ENCODE data around the gene PIAS1.

The PIAS1 gene

DNA sequence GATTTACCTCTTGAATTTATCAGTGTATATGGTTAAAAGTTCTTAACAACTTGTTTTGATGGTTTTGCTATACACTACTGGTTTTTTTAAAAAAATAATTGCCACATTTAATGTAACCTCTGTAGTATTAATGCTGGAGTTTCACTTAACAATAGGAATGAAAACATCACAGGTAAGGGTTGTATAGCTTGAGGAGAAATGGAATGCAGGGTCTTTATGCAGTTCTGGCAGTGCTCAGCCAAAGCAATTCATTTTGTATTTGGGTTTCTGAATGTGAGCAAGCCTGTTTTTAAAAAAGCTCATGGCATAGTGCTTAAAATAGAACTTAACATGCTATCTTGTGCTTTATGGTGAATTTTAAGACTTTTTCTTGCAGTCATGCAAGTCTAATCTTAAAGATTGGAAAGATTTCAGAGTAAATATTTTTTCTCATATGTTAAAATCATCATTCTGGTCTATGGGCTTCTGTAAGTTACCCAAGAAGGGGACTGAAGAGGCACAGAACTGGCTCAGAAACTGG, 8.9 kb downstream of the PIAS1 start:
- no peak for DNase-seq (ENCODE audit: low spot score)

DNA sequence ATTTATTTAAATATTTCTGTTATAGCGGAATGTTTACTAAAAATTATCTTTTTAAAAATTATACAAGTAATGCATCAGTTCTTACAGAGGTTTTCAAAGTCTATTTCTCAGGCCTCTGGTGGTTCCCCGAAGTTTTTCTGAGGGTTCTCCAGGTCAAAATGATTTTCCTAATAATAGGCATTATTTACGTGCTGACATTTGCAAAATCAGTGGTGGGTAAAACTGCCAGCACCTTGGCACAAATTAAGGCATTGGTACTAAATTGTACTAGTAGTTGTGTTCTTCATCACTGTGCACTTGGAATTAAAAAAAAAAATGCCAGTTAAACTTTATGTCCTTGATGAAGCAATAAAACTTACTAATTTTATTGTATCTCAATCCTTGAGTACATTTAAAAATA, 9.5 kb downstream of the PIAS1 start:
- DNase-seq (ENCODE audit: low spot score): no peak

DNA sequence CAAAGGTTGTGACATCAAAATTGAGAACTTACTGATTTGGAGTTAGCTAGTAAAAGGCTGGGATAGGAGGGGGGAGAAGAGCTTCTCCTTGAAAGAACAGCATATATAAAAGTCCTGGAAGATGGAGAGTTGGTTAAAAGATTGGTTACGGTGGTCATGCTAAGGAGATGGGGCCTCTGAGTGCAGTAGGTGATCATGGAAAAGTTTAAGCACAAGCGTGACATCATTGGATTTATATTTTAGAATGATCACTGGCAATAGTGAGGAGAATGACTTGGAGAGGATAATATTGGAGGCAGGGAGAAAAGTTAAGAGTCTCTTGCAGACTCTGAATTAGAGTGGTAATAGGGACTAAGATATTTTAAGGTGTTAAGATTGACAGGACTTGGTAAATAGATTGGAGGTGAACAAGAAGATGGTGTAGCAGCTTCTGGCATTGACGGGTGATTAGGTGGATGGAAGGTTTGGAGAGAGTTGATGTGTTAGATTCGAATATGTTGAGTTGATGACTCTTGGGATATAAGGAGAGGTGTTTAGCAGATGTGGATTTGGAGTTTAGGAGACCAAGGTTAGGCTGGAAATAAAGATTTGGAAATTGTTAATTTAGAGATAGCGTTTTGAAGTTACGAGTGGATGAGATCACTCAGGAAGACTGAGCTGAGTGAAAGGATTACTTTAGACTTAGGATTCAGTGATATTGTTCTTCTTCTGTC, 19.6 kb downstream of the PIAS1 start:
- DNase-seq (ENCODE audit: low spot score): no peak

DNA sequence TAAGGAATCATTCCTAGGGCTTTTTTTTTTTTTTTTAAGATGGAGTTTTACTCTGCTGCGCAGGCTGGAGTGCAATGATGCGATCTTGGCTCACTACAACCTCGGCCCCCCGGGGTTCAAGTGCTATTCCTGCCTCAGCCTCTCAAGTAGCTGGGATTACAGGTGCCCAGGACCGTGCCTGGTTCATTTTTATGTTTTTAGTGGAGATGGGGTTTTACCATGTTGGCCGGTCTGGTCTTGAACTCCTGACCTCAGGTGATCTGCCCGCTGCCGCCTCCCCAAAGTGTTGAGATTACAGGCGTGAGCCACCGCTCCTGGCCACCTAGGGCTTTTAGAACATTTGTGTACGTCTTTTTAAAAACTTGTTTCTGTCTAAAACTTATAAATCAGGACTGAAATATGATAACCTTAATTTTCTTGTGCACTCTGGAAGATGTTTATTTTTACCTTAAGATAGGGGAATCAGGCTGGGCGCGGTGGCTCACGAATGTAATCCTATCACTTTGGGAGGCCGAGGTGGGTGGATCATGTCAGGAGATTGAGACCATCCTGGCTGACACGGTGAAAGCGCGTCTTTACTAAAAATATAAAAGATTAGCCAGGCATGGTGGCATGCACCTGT, 21.8 kb downstream of the PIAS1 start:
- DNase-seq (ENCODE audit: low spot score): no peak

DNA sequence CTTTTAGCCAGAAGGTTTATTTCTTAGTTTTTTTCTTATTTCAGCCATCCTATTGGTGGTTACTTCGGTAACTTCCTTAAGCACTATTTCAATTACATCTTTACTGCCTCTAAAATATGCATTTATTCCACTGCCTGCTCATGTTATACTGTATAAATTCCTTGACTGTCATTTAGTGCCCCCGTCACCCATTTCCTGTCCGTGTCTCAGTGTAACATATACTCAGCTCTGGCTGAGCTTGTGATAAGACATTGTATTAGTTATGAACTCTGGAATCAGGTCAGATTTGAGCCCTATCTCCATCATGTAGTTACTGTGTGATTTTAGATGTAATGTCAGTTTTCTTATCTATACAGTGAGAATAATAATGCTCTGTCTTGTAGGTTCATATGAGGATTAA, 24.2 kb downstream of the PIAS1 start:
- DNase-seq (ENCODE audit: low spot score): no peak

DNA sequence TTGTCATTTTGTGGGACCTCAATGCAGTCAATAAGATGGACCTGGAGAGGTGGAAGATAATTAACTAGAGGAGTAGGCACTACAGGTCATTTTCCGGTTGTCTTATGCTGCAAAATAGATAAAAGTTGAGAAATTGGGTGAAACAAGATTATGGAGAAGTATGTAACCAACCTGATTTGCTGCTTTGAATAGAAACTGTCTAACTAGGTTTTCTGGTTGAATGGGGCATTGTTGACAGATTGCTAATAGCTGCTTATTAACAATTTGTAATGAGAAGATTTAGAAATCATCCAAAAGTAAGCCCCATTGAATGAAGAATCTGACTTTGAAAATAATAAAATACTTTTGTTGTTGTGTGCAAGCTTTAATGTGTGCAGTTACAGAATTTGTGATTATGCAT, 26.2 kb downstream of the PIAS1 start:
- DNase-seq (ENCODE audit: low spot score): no peak

DNA sequence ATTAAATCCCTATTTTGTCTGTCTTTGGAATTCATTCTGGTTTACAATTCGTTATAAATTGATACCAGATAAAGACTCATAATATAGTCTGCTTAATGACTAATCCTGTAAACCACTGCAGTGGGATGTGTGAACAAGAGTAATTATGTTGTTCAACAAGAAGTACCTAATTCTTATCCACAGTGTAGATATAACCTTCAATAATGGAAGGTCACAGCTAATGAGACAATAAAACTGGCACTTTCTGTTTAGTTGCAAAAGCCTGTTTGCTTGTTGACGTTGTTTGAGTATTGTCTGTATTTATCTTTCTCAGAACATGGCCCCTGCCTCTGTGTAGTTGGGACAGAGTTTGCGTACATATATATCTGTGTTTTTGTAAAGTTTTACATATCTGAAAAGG, 26.7 kb downstream of the PIAS1 start:
- no peak for DNase-seq (ENCODE audit: low spot score)

DNA sequence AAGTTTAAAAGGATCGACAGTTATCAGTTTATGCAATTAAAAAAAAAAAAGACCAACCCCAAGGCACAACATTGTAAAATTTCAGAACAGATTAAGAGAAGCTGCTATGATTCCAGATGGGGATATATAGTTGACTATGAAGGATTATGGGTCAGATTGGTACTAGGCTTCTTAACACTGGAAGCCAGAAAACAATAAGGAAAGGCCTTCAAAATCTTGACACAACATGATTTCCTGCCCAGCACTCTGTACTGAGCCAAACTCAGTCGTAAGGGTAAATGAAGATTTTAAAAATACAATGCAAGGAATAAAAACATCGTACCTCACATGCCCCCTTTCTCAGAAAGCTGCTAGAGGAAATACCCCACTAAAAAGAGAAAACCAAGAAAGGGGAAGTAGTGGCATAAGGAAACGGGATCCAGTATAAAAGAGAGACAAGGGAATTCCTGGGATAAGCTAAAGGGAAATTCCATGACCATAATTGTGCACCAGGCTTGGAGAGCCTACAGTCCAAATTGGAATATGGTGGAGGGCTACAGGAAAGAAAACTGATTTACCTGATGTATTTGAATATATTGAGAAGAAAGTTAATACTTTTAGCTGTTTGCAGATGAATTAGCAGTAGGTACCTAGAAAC, 27.9 kb downstream of the PIAS1 start:
- DNase-seq (ENCODE audit: low spot score): no peak

DNA sequence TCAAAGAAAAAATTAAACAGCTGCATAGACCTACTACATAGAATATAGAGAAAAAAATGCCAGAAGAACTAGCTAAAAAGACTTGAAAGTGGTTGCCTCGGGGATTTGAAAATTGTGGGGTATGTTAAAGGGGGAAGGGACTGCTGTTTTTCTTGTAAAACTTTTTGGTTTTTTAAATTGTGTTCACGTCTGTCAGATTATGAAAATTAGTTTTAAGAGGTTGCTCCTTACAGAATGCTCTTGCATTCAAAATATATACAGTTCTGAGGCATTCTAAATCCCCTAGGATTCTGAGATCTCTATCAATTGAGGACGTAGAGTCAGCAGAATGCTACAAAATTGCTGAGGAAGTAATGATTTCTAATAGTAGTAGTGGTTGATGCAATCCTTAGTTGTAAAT, 28.6 kb downstream of the PIAS1 start:
- no peak for DNase-seq (ENCODE audit: low spot score)

DNA sequence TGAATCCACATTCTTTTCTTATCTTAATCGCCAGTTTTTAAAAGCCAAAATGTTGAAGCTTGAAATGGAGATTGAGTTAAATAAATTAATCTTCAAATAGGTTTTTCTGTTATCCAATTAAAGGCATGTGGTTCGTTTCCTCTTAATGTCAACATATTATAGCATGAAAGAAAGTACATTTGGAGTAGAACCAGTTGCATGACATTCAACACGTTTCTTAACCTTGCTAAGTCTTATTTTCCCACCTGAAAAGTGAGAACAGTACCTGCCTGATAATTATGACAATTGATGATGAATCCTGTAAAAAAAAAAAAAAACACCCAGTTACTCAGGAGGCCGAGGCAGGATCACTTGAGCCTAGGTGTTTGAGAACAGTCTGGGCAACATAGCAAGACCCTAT, 29.3 kb downstream of the PIAS1 start:
- no peak for DNase-seq (ENCODE audit: low spot score)

DNA sequence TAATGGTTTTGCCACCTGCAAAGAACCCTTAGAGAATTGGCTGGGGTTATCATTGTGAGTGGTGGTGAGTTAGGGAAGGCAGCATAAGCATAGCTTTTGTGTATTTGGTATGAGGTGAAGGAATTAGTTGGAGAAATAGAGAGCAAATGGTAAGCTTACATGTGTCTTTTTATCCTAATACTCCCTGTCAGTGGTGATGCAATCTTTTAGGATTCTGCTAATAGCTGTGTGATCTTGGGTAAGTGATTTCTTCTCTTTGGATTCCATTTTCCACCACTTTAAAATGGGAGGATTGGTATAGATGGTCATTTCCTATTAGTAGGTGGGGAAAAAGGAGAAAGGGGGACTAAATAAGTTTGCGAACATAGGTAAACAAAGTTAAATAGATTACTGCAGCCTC, 30.9 kb downstream of the PIAS1 start:
- no peak for DNase-seq (ENCODE audit: low spot score)

DNA sequence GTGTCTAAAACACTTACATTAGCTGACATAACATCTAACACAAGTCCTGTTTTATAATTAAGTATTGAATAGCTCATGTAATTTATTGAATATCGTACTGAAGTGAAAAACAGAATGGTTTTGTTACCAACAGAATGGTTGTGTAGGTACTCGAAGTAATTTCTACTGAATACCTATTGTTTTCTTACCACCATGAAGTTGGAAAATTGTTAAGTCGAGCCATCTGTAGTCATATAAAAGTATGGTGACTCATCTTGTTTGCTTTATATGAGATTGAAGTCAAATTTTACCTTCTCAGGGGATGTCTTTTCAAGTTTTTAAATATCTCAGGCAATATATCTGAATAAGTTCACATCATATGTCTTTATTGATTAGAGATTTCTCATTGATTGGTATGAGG, 37.6 kb downstream of the PIAS1 start:
- no peak for DNase-seq (ENCODE audit: low spot score)

DNA sequence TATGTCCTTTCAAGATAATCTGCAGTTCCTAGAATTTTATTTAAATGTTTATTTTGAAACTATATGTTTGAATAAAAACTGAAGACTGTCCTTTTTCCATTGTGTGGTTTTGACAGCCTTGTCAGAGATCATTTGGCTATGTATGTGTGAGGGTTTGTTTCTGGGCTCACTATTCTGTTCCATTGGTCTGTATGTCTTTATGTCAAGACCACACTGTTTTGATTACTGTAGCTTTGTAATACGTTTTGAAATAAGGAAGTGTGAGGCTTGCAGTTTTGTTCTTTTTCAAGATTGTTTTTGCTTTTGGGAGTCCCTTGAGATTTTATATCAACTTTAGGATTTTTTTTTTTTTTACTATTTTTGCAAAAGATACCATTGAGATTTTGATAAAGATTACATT, 42.0 kb downstream of the PIAS1 start:
- no peak for DNase-seq (ENCODE audit: low spot score)

DNA sequence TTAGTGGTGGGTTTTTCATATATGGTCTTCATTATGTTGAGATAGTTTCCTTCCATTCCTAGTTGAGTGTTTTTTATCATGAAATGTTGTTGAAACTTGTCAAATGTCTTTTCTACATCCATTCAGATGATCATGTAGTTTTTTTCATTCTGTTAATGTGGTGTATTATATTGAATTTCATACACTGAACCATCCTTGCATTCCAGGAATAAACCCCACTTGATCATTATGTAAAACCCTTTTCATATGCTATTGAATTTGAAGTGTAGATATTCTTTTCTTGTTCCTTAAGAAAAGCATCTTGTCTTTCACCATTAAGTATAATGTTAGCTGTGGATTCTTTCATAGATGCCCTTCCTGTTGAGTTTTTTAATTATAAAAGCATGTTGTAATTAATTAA, 42.9 kb downstream of the PIAS1 start:
- no peak for DNase-seq (ENCODE audit: low spot score)

DNA sequence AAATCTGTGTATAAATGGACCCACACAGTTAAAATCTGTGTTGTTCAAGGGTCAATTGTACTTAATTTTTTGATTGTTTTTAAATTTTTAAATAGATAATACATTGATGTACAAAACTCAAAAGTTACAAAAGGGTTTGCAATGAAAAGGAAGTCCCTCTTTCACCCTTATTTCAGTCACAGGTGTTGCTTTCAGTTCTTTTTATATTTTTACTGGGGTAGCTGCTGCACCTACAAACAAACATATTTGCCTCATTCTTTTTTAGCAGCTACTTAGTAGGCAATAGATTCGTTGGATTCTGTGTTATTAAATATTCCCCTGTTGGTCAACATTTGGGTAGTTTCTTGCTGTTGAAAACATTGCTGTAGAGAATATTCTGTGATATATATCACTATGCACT, 44.4 kb downstream of the PIAS1 start:
- no peak for DNase-seq (ENCODE audit: low spot score)

DNA sequence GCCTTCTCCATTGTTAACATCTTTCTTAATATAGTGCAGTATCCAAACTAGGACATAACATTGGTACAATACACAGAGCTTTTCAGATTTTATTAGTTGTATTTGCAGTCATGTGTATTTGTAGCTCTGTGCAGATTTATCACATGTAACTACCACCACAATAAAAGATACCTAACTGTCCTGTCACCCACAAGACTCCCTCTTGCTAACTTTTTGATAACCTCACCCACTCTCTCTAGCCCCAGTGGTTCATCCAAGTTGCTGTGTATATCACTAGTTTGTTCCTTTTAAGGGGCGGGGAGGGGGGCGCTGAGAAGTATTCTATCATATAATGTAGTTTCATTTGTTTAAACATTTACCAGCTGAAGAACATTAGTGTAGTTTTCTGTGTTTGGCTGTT, 46.1 kb downstream of the PIAS1 start:
- no peak for DNase-seq (ENCODE audit: low spot score)

DNA sequence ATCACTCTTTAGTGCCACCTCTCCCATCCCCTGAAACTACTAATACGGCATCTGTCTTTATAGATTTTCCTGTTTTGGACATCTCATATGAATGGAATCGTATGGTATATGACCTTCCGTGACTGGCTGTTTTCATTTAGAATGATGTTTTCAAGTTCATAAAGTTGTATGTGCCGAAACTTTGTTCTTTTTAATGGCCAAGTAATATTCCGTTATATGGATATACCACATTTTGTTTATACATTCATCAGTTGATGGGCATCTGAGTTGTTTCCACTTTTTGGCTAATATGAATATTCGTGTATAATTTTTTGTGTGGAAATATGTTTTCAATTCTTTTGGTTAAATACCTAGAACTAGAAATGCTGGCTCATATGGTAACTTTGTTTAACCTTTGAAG, 49.5 kb downstream of the PIAS1 start:
- no peak for DNase-seq (ENCODE audit: low spot score)

DNA sequence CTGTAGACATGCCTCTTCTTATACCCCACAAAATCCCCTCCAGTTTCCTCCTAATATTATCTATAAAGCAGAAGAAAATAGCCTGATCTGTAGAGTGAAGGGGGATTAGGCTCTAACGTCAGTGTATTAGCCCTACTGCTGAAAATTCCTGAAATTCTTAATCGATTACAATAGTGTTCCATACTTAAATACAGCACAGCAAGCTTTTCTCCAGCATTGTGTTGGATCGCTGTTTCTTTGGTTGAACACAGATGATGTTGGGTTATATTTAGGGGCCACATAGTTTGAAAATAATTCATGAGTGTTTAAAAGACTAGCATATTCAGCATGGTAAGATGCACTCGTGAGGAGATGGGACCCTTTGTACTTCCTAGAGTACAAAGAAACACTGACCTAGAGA, 52.5 kb downstream of the PIAS1 start:
- no peak for DNase-seq (ENCODE audit: low spot score)

DNA sequence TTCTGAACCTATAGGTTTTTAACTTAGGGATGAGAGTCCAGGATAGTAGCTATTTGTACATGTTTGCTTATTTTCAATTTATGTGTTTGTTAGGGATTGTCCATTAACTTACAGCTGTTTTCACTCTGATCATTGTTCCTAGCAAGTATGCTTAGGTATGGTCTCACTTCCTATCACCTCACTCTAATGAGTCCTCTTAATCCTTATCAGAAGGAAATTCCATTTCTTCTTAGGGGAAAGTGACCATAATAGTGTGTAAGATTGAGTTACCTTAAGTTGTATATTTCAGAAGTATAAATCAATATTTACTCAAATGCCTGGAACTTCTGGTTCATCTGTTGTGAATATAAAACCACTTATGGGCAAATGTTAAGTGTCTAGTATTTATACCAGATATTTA, 53.0 kb downstream of the PIAS1 start:
- no peak for DNase-seq (ENCODE audit: low spot score)

DNA sequence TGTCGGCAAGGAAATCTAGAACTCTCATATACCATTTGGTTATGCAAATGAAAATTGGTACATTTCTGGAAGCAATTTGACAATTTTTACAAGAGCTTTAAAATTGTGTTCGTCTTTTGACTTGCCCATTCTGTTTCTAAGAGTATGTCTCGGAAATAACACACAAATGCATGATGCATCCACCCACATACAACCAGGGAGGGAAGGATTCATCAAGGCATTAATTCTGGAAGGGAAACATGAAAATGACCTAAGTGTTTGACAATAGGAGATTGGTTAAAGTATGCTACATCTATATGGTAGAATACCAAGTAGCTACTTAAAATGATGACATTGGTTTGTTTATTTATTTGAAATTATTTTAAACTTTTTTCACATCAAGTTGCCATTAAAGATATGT, 58.6 kb downstream of the PIAS1 start:
- DNase-seq (ENCODE audit: low spot score): no peak

DNA sequence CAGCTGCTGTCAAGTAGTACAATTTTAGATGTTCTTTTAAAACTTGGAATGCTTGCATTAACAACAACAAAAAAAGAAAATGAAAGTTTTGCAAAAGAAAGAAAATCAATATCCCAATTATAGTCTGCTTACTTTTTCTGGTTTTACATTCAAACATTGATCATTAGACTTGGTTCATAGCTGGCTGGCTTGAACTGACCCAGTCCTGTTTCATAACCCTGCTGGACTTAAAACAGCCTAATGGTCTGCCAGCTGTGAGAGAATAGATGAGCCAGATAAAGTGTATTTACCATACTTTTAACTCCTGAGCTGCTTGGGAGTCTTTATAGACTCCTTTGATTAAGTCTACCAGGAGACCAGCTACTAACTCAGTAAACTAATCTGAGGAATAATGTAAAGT, 59.2 kb downstream of the PIAS1 start:
- no peak for DNase-seq (ENCODE audit: low spot score)

DNA sequence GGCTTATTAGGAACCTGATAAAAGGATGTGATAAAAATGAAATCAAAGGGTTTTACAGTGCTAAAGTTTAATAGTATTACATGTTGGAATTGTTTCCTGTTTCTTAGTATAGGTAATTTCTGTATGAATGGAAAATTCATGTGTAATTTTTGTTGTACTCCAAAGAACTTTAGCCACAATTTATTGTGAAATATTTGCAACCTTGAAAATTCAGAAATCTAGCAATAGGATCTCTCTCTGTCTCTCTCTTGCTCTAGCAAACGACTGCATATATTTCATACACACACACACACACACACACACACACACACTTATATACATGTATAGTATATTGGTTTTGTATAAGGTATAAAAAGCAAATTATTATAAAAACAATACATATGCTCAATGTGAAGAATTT, 59.6 kb downstream of the PIAS1 start:
- DNase-seq (ENCODE audit: low spot score): no peak

DNA sequence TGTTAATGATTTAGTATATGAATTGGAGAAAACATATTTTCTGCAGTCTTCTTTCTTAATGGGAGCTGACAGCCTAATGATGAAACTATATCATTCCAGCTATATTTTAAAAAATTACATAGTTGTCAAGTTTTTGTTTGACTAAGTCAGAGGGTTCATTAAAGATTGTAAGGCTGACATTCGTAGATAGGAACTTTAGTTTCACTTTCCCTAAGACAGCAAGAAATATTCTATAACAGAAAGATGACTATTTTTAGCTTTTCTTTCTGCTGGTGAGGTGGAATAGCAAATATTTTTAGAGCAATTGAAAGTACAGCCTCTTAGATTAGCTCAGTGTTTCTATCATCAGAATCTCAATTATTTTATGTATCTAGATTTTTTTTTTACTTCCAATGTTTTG, 60.2 kb downstream of the PIAS1 start:
- no peak for DNase-seq (ENCODE audit: low spot score)

DNA sequence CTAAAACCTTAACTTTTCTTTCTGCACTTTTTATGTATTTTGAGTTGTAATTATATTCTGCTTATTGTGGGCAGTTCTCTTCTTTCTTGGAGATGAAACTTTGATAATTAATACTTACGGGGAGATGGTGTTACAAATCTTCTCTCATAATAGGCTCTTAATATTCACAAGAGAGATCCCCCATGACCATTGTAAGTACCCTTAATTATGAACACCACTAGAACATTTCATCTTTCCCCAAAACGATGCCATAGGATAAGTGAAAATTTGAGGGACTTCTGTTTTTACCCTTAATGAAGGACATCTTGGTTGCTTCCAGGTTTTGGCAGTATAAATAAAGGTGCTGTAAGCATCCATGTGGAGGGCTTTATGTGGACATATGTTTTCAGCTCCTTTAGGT, 60.7 kb downstream of the PIAS1 start:
- DNase-seq (ENCODE audit: low spot score): no peak
